GM21723 (cell line): ENCODE results near the gene ANKRD63.

Experiments
- ATAC-seq: cut with Tn5 transposase; IDR thresholded peaks from one replicate; pipeline ENCODE4 v1.9.1; 2021; ENCODE audit warnings: mild to moderate bottlenecking, moderate library complexity; ENCODE audit not compliant: unreplicated experiment

ANKRD63 gene

DNA sequence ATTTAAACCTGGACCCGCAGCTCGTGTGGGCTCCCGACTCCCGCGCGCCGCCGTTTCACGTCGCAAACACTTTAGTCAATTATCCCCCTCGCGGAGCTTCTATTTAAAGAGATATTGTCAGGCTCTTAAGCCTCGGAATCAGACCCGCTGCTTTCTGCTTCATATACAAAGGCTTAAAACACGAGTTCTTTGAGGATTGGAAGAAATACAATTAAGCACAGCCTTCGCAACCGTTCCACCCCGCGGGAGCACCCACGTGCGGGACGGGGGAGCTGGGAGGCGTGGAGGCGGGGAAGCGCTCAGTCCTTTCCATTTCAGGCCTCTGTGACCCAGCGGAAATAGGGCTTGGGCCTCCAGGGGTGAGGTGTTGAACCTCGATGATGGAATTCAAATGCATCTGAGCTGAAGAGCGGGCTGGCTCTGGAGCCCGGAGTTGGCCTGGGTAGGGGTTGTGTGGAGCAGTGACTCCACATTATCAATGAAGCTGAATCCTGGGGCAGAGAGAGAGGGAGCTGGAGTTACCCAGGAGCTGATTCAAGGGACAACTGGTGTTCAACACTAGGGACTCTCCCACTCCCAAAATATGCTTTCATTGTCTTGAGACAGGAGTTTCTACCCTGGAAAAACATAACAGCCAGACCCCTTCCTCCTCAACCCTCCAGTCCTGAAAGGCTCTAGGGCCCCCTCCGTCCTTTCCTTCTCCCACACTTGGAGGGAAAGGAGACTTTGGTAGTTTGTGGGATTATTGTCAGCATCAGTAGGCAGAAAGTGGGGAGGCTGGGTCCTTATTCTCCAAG, 2.4 kb downstream of the ANKRD63 start:
- no peak for ATAC-seq

DNA sequence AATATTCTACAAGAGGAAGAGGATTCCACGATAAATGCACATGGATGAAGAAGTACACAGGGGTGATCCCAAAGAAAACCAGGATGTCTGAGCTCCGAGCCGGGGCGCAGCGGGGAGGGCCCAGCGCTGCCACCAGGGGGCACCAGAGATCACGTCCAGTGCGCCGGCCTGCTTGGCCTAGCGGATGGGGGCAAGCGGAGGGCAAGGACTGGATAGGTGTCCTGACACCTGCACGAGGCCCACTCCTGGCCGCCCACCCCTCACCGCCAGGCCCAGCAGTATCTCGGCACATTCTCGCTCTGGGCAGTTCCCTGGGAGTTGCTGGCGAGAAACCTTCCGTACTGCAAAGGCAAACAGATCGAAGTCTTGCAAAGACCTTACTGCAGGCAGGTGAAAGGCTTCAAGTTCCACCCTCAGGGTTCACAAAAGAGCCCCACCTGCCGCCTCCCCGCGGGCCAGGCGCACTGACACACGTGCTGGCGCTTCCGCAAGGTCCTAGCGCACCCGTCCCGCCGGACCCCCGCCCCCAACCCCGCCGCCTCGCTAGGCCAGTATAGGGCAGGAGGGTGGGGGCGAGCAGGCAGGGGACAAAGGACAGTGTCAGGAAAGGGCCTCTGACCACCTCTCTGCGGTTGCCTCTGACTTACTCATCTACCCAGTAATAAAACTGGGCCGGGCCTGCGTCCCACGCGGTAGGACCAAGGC, 3.3 kb downstream of the ANKRD63 start:
- ATAC-seq: no peak

DNA sequence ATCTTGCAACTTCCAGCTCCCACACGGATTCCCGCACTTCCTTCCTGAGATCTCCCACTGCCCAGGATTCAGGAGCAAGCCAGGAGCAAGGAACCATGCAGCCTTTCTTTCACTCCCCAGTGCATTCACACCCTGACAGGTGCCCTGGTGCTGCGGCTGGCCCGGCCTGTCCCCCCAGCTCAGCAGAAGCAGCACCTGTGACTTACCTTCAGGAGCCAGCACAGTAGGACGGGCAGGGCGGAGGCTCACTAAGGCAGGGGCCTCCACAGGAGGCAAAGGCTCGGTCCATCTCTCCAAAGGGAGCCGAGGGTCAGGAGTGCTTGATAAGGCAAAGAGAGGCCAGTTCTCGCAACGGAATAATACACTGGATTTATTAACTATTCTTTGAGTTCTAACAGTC, 4.8 kb downstream of the ANKRD63 start:
- no peak for ATAC-seq

DNA sequence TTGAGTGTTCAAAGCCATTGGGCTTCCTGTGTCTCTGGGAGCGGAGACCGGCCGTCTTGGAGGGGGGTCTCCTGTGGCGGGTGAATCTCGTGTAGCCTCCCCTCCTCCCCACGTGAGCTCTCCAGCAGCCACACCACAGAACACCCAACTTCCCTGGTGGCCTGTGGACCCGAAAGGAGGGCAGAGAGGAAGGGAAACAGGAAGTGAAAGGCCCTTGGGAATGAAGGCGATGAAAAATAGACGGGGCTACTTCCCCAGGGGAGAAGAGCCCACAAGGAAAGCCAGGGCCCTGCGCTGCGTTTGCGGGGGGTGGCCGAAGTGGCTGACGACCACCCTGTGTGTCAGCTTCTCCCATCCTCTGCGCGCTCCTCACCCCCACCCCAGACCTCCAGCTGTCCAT, 5.4 kb downstream of the ANKRD63 start:
- no peak for ATAC-seq

DNA sequence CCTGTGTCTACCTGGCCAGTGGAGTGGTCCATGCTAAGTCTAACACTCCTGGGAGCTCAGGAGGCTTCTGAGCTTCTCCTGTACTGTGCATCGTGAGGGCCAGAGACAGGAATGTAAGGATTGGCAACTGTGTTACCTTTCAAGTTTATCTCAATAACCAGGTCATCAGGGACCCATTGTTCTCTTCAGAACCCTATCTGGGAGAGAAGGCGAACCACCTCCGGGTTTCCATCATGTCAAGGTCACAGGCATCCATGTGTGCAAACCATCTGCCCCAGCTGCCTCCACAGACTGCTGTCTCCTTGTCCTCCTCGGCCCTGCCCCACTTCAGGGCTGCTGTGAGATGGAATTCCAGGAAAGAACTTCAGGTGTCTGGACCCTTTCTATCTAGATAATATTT, 5.9 kb downstream of the ANKRD63 start:
- ATAC-seq: no peak

DNA sequence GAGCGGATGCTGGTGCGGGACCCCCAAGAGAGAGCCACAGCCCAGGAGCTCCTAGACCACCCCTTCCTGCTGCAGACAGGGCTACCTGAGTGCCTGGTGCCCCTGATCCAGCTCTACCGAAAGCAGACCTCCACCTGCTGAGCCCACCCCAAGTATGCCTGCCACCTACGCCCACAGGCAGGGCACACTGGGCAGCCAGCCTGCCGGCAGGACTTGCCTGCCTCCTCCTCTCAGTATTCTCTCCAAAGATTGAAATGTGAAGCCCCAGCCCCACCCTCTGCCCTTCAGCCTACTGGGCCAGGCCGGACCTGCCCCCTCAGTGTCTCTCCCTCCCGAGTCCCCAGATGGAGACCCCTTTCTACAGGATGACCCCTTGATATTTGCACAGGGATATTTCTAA, 6.9 kb downstream of the ANKRD63 start:
- ATAC-seq: no peak

DNA sequence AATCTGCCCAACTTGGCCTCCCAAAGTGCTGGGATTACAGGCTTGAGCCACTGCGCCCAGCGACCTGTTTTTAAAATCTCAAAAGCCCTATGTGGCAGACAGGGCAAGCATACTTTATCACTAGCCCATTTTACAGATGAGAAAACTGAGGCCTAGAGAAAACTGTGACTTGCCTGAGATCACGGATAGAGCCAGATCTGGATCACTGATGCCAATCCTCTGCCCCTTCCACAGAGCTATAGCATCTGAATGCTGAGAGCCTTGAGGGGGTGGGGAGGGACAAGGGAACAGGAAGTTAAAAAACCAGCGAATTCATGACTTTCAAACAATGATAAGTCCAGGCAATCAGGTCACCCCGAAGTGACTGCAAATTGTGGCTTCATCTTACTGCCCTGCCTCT, 7.3 kb downstream of the ANKRD63 start:
- ATAC-seq: no peak

DNA sequence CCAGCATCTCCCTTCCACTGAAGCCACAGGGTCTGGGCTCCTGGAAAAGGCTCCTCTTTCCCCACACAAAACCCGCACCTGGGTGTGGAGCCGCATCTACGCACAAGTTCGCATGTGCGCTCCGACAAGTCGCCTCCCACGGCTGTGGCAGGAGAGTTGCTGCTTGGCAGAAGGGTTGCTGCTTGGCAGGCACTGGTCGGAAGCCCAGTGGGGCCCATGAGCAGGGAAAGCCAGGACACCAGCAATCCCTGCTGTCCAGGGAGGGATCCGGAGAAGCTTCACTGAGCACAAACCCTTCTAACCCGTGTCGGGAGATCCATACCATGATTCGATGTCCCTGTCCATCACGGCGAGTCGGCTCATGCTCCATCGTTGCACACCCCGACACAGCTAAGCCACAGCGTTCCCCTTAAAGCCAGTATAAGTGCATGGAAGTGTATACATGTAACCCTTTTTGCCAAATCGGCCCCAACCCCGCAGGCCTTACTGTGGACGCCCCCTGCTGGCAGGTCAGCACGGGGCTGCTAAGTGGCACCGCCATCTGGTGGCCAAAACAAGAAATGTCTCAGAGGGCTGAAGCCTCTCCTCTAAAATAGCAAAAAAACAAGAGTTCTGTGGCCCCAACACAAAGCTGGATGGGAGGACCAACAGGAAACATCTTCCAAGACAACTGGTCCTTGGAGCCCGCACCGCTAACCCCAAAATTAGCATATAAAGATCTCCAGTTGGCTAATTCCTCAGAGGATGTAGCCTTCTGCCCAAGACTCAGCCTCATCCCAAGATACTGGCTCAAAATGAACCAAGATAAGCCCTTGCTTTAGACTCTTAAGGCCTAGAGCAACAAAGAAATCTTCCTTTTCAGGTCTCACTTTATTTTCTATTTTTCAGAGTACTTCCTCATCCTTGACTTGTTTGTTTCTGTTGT, 8.3 kb downstream of the ANKRD63 start:
- ATAC-seq: no peak

DNA sequence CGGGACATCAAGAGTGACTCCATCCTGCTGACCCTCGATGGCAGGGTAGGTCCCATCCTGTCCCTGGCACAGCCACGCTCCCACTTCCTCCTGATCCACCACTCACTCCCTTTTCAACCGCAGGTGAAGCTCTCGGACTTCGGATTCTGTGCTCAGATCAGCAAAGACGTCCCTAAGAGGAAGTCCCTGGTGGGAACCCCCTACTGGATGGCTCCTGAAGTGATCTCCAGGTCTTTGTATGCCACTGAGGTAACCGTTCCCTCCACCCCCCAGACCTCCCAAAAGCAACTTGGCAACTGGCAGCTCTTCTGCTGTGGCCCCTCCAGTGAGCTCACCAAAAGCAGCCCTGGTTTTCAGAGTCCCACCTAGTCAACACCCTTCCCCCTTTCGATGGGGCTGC, 9.4 kb downstream of the ANKRD63 start:
- ATAC-seq: no peak

DNA sequence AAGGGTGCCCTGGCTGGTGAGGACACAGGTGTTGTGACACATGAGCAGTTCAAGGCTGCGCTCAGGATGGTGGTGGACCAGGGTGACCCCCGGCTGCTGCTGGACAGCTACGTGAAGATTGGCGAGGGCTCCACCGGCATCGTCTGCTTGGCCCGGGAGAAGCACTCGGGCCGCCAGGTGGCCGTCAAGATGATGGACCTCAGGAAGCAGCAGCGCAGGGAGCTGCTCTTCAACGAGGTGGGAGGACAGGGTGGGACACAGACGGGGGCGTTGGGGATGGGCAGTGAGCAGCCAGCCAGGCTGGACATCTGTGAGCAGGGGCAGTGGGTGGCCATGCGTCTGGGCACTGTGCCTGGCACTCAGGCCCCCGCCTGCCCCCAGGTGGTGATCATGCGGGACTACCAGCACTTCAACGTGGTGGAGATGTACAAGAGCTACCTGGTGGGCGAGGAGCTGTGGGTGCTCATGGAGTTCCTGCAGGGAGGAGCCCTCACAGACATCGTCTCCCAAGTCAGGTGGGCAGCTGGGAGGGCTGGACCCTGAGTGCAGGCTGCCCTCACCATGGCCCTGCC, 10.3 kb downstream of the ANKRD63 start:
- no peak for ATAC-seq

DNA sequence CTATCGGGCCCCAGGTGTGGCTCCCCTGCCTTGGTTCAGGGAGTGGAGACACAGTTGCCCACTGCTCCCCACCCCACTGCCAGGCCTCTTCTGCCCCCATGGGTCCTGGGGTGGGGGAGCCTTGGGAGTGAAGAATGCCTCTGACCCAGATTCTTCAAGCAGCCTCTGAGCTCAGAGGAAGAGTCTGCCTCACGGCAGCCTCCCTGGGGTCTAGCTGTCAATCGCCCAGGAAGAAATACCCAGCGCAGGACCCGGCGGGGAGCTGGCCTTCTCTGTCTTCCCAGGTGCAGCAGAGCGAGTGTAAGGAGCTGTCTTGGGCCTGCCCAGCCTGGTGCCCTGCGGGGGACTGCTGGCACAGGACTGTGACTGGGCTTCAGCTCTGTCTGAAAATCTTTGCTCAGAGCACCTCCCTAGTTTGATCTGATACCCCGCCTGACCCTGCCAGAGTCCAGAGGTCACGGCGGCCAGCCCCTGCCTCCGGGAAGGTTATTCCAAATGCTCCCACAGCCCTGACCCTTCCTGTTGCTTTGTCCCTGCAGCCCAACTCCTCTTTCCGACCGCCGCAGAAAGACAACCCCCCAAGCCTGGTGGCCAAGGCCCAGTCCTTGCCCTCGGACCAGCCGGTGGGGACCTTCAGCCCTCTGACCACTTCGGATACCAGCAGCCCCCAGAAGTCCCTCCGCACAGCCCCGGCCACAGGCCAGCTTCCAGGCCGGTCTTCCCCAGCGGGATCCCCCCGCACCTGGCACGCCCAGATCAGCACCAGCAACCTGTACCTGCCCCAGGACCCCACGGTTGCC, 11.0 kb downstream of the ANKRD63 start:
- ATAC-seq: no peak

DNA sequence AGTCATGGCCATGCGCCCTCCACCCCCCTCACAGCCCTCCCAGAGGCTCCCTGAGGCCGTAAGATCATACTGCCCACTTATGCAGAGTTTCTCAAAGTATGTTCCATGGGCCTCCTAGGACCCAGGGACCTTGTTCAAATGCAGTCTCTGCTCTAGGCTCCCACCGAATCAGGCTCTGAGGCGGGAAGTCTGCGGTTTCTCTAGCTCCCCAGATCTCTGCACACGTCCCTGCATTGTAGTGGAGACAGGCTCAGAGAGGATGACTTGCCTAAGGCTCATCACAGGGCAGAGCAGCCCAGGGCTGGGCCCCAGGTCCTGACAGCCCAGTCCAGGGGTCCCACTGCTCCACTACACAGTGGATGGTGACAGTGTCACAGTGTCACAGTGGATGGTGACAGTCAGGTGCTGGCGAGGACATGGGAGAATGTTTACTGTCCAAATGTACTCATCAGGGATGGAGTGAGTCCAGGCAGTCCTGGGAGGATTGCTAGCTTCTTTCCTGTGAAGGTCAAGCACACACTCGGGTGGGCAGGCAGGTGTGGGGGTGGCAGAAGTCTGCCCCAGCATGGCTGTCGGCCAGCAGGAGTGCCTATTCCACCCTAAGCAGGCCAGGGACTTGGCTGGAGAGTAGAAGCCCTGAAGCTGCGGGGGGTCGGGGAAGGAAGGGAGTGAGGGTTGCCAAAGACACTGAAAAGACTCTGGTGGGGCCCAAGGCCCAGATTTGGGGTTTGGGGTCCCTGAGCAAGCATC, 12.4 kb downstream of the ANKRD63 start:
- ATAC-seq: no peak

DNA sequence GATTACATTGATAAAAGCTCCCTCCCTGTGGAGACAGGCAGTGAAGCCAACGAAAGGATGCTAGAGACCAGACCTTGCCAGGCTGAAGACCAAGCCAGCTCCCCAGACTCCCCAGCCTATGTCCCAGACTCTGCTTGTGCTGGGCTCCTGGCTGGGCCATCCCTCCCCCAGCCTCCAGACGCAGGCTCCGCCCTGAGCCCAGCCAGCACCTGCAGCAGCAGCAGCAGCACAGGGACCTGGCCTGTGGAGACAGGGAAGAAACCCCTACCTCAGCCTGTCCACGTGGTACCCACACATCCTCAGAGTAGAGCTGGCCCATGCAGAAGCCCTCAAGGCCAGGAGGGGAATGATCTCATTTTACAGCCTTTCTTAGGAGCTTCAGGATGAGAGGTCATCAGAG, 13.3 kb downstream of the ANKRD63 start:
- ATAC-seq: no peak

DNA sequence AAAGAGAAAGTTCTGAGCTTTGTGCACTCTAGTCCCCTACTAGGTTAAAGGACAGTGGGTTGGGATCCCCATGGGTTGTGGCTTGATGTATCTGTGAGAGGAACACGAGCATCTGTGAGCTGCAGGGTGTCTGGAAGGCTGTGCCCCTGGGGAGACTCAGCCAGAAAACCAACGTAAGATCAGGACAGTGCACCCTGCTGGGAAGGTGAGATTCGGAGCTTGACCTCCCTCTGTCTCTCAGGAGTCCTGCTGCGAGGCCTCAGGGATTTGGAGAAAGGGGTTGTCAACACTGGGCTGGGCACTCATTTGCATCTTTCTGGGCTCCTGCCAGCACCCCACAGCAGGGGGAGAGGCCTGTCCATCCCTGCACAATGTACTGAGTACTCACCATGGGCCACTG, 15.2 kb downstream of the ANKRD63 start:
- ATAC-seq: no peak

DNA sequence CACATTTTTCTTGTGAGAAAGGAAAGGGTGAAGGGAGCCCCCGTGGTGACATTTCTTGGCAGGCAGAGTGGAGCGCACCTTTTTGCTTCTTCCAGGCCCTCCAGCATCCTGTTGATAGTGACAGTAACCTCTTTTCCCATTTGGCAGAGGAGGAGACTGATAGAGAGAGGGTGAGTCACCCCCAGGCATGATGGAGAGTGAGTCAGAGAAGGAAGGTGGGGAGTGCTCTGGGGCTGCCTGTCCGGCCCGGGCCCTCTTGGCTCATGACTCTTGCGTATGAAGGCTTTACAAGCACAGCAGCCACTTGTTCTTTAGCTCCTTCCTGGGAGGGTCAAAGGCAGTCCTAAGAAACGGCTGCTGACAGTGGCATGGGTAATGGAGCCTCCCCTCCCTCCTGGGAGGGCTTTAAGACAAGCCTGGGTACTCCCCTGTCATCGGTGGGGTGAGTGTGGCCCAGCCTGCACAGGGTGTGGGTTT, 16.0 kb downstream of the ANKRD63 start:
- no peak for ATAC-seq

DNA sequence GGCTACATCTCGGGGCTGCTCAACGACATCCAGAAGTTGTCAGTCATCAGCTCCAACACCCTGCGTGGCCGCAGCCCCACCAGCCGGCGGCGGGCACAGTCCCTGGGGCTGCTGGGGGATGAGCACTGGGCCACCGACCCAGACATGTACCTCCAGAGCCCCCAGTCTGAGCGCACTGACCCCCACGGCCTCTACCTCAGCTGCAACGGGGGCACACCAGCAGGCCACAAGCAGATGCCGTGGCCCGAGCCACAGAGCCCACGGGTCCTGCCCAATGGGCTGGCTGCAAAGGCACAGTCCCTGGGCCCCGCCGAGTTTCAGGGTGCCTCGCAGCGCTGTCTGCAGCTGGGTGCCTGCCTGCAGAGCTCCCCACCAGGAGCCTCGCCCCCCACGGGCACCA, 17.0 kb downstream of the ANKRD63 start:
- no peak for ATAC-seq

DNA sequence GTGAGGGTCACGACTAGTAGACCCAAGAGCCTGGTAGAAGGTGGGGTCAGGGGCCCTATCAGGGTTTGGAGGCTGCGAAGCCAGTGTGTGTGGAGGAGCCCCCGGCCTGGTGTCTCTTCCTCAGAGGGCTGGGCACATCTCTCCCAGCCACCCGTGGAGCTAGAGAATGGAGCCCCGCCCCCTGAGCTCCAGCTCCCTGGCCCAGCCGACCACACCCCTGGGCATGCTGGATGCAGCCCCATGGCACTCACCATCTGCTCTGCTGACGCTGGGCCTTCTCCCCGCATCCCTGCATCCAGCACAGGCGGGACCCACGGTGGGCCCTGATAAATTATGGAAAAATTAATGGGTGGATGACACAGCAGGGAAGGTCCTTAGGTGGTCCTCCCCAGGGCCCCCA, 17.5 kb downstream of the ANKRD63 start:
- ATAC-seq: no peak

DNA sequence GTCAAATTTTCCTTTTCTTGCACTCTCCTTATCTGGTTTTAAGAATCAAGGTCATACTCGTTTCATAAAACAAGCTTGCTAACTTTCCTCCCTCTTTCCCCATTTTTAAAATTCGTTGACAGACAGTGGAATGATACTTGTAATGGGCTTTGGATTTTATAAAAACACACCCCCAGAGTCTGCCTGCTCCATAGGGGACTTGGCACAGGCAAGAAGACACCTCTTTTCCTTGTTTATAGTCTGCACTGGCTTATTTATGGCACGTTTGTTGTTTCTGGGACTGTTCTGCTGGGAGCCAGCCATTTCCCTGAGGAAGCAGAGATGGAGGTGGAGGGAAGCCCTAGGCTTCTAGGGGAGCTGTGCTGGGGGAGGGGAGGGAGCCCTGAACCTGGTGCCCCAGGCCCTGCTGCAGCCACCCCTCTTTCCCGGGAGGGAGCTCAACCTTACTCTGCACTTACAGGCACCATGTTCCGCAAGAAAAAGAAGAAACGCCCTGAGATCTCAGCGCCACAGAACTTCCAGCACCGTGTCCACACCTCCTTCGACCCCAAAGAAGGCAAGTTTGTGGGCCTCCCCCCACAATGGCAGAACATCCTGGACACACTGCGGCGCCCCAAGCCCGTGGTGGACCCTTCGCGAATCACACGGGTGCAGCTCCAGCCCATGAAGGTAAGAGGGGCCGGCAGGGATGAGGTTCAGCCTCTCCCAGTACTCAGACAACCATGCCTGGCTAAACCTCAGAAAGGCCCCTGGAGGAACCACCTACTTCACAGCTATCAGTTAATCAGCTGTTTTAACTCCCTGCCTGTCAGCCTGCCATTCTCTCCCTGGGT, 18.3 kb downstream of the ANKRD63 start:
- ATAC-seq: no peak
